DND-41 (cell line): ENCODE data around the gene MCM6.

Experiments
- ATAC-seq: fragments of 200-7000 bp; cut with Tn5 transposase; 3 replicates; pipeline ENCODE4 v1.9.1; 2021; ENCODE audit warnings: low read depth; ENCODE audit not compliant: insufficient read depth
- DNase-seq: peaks from one replicate; pipeline ENCODE4 v3.0.0-alpha.2; 2020
- H2AFZ ChIP-seq: 2 replicates; pipeline ENCODE4 v1.6.0; 2012; ENCODE audit warnings: low read depth, low read length
- H3K27ac ChIP-seq: 2 replicates; pipeline ENCODE4 v1.5.1; 2012; ENCODE audit warnings: low read length, inconsistent platforms
- H3K27me3 ChIP-seq: fragments of 200-600 bp; sonication (generic); 2 replicates; pipeline ENCODE4 v1.6.0; 2012; ENCODE audit warnings: low read length, mild to moderate bottlenecking, inconsistent platforms; ENCODE audit not compliant: insufficient read depth, poor library complexity
- H3K36me3 ChIP-seq: 2 replicates; pipeline ENCODE4 v1.5.1; 2012; ENCODE audit warnings: low read length, inconsistent platforms; ENCODE audit not compliant: insufficient read depth
- H3K4me1 ChIP-seq: 2 replicates; pipeline ENCODE4 v1.5.1; 2012; ENCODE audit warnings: mild to moderate bottlenecking, low read length; ENCODE audit not compliant: insufficient read depth
- H3K4me2 ChIP-seq: 2 replicates; pipeline ENCODE4 v1.6.0; 2012; ENCODE audit warnings: mild to moderate bottlenecking, moderate library complexity, low read length, inconsistent platforms; ENCODE audit not compliant: insufficient read depth
- H3K4me3 ChIP-seq, 2 experiments: fragments of 200-600 bp in 1 of 2; shearing (Covaris generic) in 1 of 2; 2 replicates each; pipeline ENCODE4 v1.5.1; 2012 to 2016; ENCODE audit warnings: inconsistent platforms in 2 of 2, low read length in 2 of 2, mild to moderate bottlenecking in 2 of 2, low read depth in 1 of 2, moderate library complexity in 1 of 2
- H3K79me2 ChIP-seq: 2 replicates; pipeline ENCODE4 v1.6.0; 2012; ENCODE audit warnings: low read length, inconsistent platforms; ENCODE audit not compliant: insufficient read depth
- H3K9ac ChIP-seq: 2 replicates; pipeline ENCODE4 v1.6.0; 2012; ENCODE audit warnings: low read depth, mild to moderate bottlenecking, inconsistent platforms, low read length, moderate library complexity
- H3K9me3 ChIP-seq: 2 replicates; pipeline ENCODE4 v1.5.1; 2012; ENCODE audit warnings: low read length, moderate library complexity, mild to moderate bottlenecking, inconsistent platforms; ENCODE audit not compliant: insufficient read depth, severe bottlenecking
- H4K20me1 ChIP-seq: 2 replicates; pipeline ENCODE4 v1.6.0; 2012; ENCODE audit warnings: low read length; ENCODE audit not compliant: insufficient read depth
- CTCF ChIP-seq: IDR thresholded peaks from 2 replicates; pipeline ENCODE4 v1.5.1; 2012; ENCODE audit warnings: borderline replicate concordance, low read length, moderate library complexity, mild to moderate bottlenecking; ENCODE audit not compliant: poor library complexity, severe bottlenecking; ENCODE audit errors: extremely low read depth
- EZH2 ChIP-seq: IDR thresholded peaks from 3 replicates; pipeline ENCODE4 v1.6.1; 2012; ENCODE audit warnings: borderline replicate concordance, low read depth, mild to moderate bottlenecking, moderate library complexity, low read length, inconsistent platforms; ENCODE audit not compliant: severe bottlenecking

The MCM6 gene

GRCh38 chr2:135870571-135870970 is 5.7 kb downstream of the MCM6 start:
- H3K36me3 ChIP-seq: peaks cover 100% of the 10 kb centered on the region
- H3K4me3 ChIP-seq: no peak overlapping the region
- H4K20me1 ChIP-seq: peaks cover 73% of the 10 kb centered on the region
- H3K27me3 ChIP-seq: no peaks in the 10 kb centered on the region
- H3K4me2 ChIP-seq: peak overlapping the region; percentile 33; the same call in 1 of the 2 replicates
- DNase-seq: no peak
- peaks cover 72% of the 10 kb centered on the region for H3K4me1 ChIP-seq
- H3K9ac ChIP-seq: no peak overlapping the region
- no peaks in the 10 kb centered on the region for H3K9me3 ChIP-seq
- H3K79me2 ChIP-seq: peaks cover 97% of the 10 kb centered on the region
- no peak overlapping the region for H2AFZ ChIP-seq
- H3K27ac ChIP-seq: no peak overlapping the region
- TF ChIP-seq EZH2 (no peak), CTCF (no peak)
- ATAC-seq: no peak

- no peak overlapping the region for H2AFZ ChIP-seq
- peaks cover 18% of the 10 kb centered on the region for H3K4me1 ChIP-seq
- no peak overlapping the region for H3K4me2 ChIP-seq
- peaks cover 75% of the 10 kb centered on the region for H3K79me2 ChIP-seq
- no peak for TF ChIP-seq CTCF
- TF ChIP-seq EZH2: no peak
- H3K27ac ChIP-seq: no peak overlapping the region
- H3K9me3 ChIP-seq: no peaks in the 10 kb centered on the region
- H3K27me3 ChIP-seq: no peaks in the 10 kb centered on the region
- H3K36me3 ChIP-seq: peaks cover 95% of the 10 kb centered on the region
- peaks cover 53% of the 10 kb centered on the region; the same call in 1 of the 2 replicates for H4K20me1 ChIP-seq
- no peak overlapping the region for H3K9ac ChIP-seq
- no peak for ATAC-seq
- H3K4me3 ChIP-seq: no peak overlapping the region
- no peak for DNase-seq
These were observed 13.0 kb downstream of the MCM6 start for GRCh38 chr2:135863233-135863632.

GRCh38 chr2:135862718-135863117 is 13.5 kb downstream of the MCM6 start:
- no peak overlapping the region for H3K27ac ChIP-seq
- H2AFZ ChIP-seq: no peak overlapping the region
- H3K4me3 ChIP-seq: no peak overlapping the region
- no peak overlapping the region for H3K4me2 ChIP-seq
- peaks cover 75% of the 10 kb centered on the region for H3K79me2 ChIP-seq
- TF ChIP-seq CTCF (no peak), EZH2 (no peak)
- no peaks in the 10 kb centered on the region for H3K27me3 ChIP-seq
- no peaks in the 10 kb centered on the region for H3K9me3 ChIP-seq
- peaks cover 52% of the 10 kb centered on the region; the same call in 1 of the 2 replicates for H4K20me1 ChIP-seq
- no peak overlapping the region for H3K9ac ChIP-seq
- DNase-seq (no peak), ATAC-seq (no peak)
- peaks cover 14% of the 10 kb centered on the region for H3K4me1 ChIP-seq
- H3K36me3 ChIP-seq: peaks cover 95% of the 10 kb centered on the region

DNA sequence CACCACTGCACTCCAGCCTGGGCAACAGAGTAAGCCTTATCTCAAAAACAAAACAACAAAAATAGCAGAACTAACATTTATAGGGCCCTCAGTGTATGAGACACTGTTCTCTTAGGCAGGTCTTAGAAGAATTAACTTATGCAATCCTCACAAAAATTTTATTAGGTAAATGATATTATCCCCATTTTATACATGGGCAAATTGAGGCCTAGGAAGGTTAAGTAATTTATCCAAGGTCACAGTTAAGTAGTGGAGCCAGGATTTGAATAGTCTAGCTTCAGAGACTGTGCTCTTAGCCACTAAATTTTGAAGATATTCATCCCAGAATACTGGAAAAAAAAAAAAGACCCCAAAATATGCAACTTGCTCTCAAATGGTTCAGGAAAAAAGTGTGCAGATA is 22.8 kb downstream of the MCM6 start:
- H3K27ac ChIP-seq: peak overlapping the region; percentile 25; the same call in 1 of the 2 replicates
- H3K4me2 ChIP-seq: no peak overlapping the region
- H3K9ac ChIP-seq: no peak overlapping the region
- H3K4me3 ChIP-seq: no peak overlapping the region
- no peak for DNase-seq
- no peaks in the 10 kb centered on the region for H3K9me3 ChIP-seq
- no peak overlapping the region for H2AFZ ChIP-seq
- H3K27me3 ChIP-seq: no peaks in the 10 kb centered on the region
- no peak for ATAC-seq
- no peak for TF ChIP-seq CTCF
- TF ChIP-seq EZH2: no peak
- peaks cover 8% of the 10 kb centered on the region; the same call in 1 of the 2 replicates for H4K20me1 ChIP-seq
- H3K4me1 ChIP-seq: no peaks in the 10 kb centered on the region
- peaks cover 98% of the 10 kb centered on the region for H3K36me3 ChIP-seq
- peaks cover 40% of the 10 kb centered on the region for H3K79me2 ChIP-seq
